ENCODE results near the gene ASPM. TPM values are rescaled to one million over a fixed set of nuclear protein-coding genes. Genes with fewer than 3 reads are reported as not detected.

The ASPM gene
- total RNA-seq, 5 donors from 2014 or later (not counting 1 experiment from before 2014, with no cell fraction given): 0.41 to 0.93 (median 0.44) TPM

DNA sequence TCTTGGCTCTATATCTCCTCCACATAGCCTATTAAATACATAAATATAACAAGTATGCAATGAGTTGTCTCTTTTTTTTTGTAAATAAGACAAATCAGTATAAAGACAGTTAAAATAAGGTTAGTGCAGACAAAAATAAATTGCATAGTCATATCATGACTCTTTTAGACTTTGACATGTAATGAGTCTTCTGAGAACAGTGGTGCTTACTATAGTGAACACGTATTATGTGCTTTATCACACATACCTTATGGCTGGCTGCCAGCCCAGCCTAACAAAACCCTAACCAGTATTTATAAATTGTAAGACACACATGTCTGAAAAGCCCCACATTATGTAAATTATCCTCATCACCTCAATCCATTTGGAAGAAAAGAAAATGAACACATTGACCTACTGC is 50.3 kb downstream of the ASPM start:
- ATAC-seq (replicated peaks in 1 of 4): no peak

DNA sequence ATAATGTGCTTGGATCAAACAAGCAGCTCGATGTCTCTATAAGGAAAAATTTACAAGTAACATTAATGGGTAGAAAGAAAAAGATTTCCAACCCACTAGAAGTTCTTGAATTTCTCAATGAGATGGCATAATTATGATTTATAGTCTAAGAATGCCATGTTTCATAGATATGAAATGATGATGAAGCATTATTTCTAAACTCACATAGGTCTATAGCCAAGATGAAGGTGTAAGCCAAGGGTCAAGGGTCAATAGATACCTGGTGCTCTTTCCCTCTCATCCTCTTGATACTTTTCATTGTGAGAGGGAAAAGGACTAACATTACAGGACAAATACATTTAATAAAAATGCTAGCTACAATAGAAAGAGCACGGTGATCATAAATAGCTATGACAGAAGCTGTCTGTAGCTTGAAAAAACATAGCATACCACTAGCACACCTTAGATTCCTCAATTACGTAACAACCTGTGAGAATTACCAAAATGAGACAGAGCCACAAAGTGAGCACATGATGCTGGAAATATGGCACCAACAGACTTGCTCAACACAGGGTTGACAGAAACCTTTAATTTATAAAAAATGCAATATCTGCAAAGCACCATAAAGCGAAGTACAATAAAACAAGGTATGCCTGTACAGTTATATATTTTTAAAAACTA is 53.1 kb downstream of the ASPM start:
- POLR2A ChIA-PET: no interaction called here
- H3K9me3 Mint-ChIP-seq: no peaks in the 10 kb centered on the region
- ATAC-seq (replicated peaks in 1 of 4) (no peak), DNase-seq (no peak)
- H3K27ac Mint-ChIP-seq: no peak overlapping the region
- H3K4me3 Mint-ChIP-seq: no peak overlapping the region
- no peaks in the 10 kb centered on the region for H3K9me3 ChIP-seq
- H3K27me3 ChIP-seq (replicated peaks in 1 of 2; ENCODE audit: control insufficient read depth in 2 of 2, extremely low read depth in 1 of 2, insufficient read depth in 2 of 2, low read length in 1 of 2): no peaks in the 10 kb centered on the region
- H3K36me3 Mint-ChIP-seq: no peaks in the 10 kb centered on the region
- H3K4me3 ChIP-seq (ENCODE audit: control insufficient read depth in 1 of 2, extremely low read depth in 1 of 2, low read length in 1 of 2): no peak overlapping the region
- no peak overlapping the region for H3K27ac ChIP-seq (ENCODE audit: low read length)
- H3K27me3 Mint-ChIP-seq: no peaks in the 10 kb centered on the region
- H3K4me1 ChIP-seq (ENCODE audit: control insufficient read depth in 1 of 2, extremely low read depth in 1 of 2, insufficient read depth in 2 of 2, low read length in 2 of 2): no peaks in the 10 kb centered on the region
- no peaks in the 10 kb centered on the region for H3K4me1 Mint-ChIP-seq
- no peaks in the 10 kb centered on the region for H3K36me3 ChIP-seq (ENCODE audit: control insufficient read depth in 2 of 2, extremely low read depth in 1 of 2, insufficient read depth in 1 of 2, low read length in 1 of 2)
- WGBS (ENCODE audit: insufficient coverage): 90% methylated on average over 2 of the region's 4 CpGs
- CTCF ChIA-PET: no interaction called here

More for the DNA sequence above, 50.3 kb downstream of the ASPM start:
- Histone ChIP-seq H3K4me3 (ENCODE audit: control insufficient read depth in 1 of 2, extremely low read depth in 1 of 2, low read length in 1 of 2) (no peak overlapping the region), H3K36me3 (ENCODE audit: control insufficient read depth in 2 of 2, extremely low read depth in 1 of 2, insufficient read depth in 1 of 2, low read length in 1 of 2) (no peaks in the 10 kb centered on the region), H3K27me3 (replicated peaks in 1 of 2; ENCODE audit: control insufficient read depth in 2 of 2, extremely low read depth in 1 of 2, insufficient read depth in 2 of 2, low read length in 1 of 2) (no peaks in the 10 kb centered on the region), H3K9me3 (no peaks in the 10 kb centered on the region), H3K27ac (ENCODE audit: low read length) (no peak overlapping the region), H3K4me1 (ENCODE audit: control insufficient read depth in 1 of 2, extremely low read depth in 1 of 2, insufficient read depth in 2 of 2, low read length in 2 of 2) (peaks cover 0 to 8% of the 10 kb centered on the region in 2 experiments)
- H3K27me3 Mint-ChIP-seq: no peaks in the 10 kb centered on the region
- DNase-seq: no peak
- H3K9me3 Mint-ChIP-seq: no peaks in the 10 kb centered on the region
- POLR2A ChIA-PET: no interaction called here
- WGBS (ENCODE audit: insufficient coverage): no CpG with 5 or more reads among the region's 1 CpG
- peaks cover 9 to 18% (median 10%) of the 10 kb centered on the region in 3 donors for H3K4me1 Mint-ChIP-seq
- CTCF ChIA-PET: interaction anchor here in 1 of 2 donors (0.6 kb wide), 2 partner anchors 36 to 146 kb away, joined by 3 to 10 read pairs; no protein-coding TSS in a partner anchor
- H3K4me3 Mint-ChIP-seq: no peak overlapping the region
- H3K36me3 Mint-ChIP-seq: no peaks in the 10 kb centered on the region
- H3K27ac Mint-ChIP-seq: no peak overlapping the region

DNA sequence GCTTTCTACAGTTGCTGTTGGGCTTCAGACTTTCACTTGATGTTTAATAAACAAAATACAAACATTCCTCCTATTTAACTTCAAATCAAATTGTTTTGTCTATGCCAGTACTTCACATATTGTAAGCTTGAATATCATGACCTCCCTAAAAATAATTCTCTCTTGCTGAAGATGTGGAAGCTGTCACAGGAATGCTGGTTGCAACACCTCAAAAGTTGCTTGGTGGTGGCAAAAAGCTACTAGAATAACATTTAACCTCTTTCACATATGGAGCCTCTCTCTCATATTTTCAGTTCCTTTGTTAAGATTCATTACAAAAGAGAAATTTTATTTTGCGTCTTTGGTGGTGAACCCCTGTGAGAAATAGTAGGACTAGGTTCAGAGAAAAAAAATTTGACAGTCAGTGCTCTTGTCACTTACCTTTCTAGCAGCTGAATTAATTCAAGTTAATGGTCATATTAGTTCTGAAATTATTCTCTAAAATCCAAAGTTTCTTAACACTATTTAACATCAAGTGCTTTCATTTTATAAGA is 53.9 kb downstream of the ASPM start:
- Mint-ChIP-seq H3K4me3 (no peak overlapping the region), H3K9me3 (no peaks in the 10 kb centered on the region), H3K36me3 (no peaks in the 10 kb centered on the region), H3K27me3 (no peaks in the 10 kb centered on the region), H3K27ac (no peak overlapping the region), H3K4me1 (no peaks in the 10 kb centered on the region)
- H3K27me3 ChIP-seq (replicated peaks in 1 of 2; ENCODE audit: control insufficient read depth in 2 of 2, extremely low read depth in 1 of 2, insufficient read depth in 2 of 2, low read length in 1 of 2): no peaks in the 10 kb centered on the region
- ATAC-seq (replicated peaks in 1 of 4) (no peak), DNase-seq (no peak)
- H3K4me1 ChIP-seq (ENCODE audit: control insufficient read depth in 1 of 2, extremely low read depth in 1 of 2, insufficient read depth in 2 of 2, low read length in 2 of 2): no peaks in the 10 kb centered on the region
- ChIA-PET CTCF (interaction anchor here in 1 of 2 donors (0.6 kb wide), 1 partner anchor 427 kb away, joined by 5 read pairs; no protein-coding TSS in a partner anchor), POLR2A (no interaction called here)
- H3K27ac ChIP-seq (ENCODE audit: low read length): no peak overlapping the region
- no peak overlapping the region for H3K4me3 ChIP-seq (ENCODE audit: control insufficient read depth in 1 of 2, extremely low read depth in 1 of 2, low read length in 1 of 2)
- H3K36me3 ChIP-seq (ENCODE audit: control insufficient read depth in 2 of 2, extremely low read depth in 1 of 2, insufficient read depth in 1 of 2, low read length in 1 of 2): no peaks in the 10 kb centered on the region
- WGBS (ENCODE audit: insufficient coverage): no CpG with 5 or more reads among the region's 1 CpG
- H3K9me3 ChIP-seq: no peaks in the 10 kb centered on the region

DNA sequence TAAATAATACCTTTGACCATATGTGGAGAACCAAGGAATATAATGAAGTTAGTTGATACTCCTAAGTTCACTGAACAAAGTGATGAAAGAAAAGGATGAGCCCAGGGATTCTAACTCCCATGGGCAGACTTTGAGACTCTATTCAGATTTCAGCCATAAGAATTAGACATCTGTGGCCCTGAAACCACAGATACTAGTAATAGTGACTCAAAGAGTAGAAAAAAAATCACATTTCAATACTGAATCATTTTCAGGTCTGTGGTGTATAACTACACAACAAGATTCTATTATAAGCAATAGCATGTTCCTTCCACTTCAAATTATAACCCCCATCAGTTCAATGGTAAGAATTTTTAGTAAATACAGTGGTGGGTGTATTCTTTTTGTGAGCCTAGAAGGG is 63.0 kb downstream of the ASPM start:
- CTCF ChIA-PET: no interaction called here
- H3K27me3 Mint-ChIP-seq: no peaks in the 10 kb centered on the region
- Histone ChIP-seq H3K27ac (ENCODE audit: low read length) (no peak overlapping the region), H3K36me3 (ENCODE audit: control insufficient read depth in 2 of 2, extremely low read depth in 1 of 2, insufficient read depth in 1 of 2, low read length in 1 of 2) (no peaks in the 10 kb centered on the region), H3K9me3 (no peaks in the 10 kb centered on the region), H3K4me3 (ENCODE audit: control insufficient read depth in 1 of 2, extremely low read depth in 1 of 2, low read length in 1 of 2) (no peak overlapping the region), H3K27me3 (replicated peaks in 1 of 2; ENCODE audit: control insufficient read depth in 2 of 2, extremely low read depth in 1 of 2, insufficient read depth in 2 of 2, low read length in 1 of 2) (no peaks in the 10 kb centered on the region), H3K4me1 (ENCODE audit: control insufficient read depth in 1 of 2, extremely low read depth in 1 of 2, insufficient read depth in 2 of 2, low read length in 2 of 2) (no peaks in the 10 kb centered on the region)
- no peak overlapping the region for H3K27ac Mint-ChIP-seq
- no peaks in the 10 kb centered on the region for H3K4me1 Mint-ChIP-seq
- no peak for ATAC-seq (replicated peaks in 1 of 4)
- H3K9me3 Mint-ChIP-seq: peaks cover 7 to 19% (median 7%) of the 10 kb centered on the region in 3 donors
- no peak for DNase-seq
- peaks cover 3% of the 10 kb centered on the region for H3K36me3 Mint-ChIP-seq
- H3K4me3 Mint-ChIP-seq: no peak overlapping the region
- POLR2A ChIA-PET: no interaction called here

DNA sequence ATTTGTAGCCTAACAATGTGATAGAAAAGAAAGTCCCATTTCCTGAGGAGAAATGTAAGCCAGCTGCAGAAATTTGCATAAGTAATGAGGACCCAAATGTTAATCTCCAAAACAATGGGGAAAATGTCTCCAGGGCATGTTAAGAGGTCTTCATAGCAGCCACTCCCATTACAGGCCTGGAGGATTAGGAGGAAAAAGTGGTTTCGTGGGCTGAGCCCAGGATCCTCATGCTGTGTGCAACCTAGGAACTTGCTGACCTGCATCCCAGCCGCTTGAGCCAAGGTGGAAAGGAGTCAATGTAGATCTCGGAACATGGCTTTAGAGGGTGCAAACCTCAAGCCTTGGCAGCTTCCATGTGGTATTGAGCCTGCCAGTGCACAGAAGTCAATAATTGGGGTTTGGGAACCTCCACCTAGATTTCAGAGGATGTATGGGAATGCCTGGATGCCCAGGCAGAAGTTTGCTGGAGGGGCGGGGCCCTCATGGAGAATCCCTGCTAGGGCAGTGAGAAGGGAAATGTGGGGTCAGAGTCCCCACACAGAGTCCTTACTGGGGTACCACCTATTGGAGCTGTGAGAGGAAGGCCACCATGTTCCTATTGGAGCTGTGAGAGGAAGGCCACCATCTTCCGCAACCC is 65.2 kb downstream of the ASPM start:
- no peak overlapping the region for H3K4me3 ChIP-seq (ENCODE audit: control insufficient read depth in 1 of 2, extremely low read depth in 1 of 2, low read length in 1 of 2)
- H3K9me3 ChIP-seq: no peaks in the 10 kb centered on the region
- ChIA-PET POLR2A (no interaction called here), CTCF (no interaction called here)
- 100% methylated on average over 2 of the region's 5 CpGs for WGBS (ENCODE audit: insufficient coverage)
- DNase-seq (no peak), ATAC-seq (replicated peaks in 1 of 4) (no peak)
- no peaks in the 10 kb centered on the region for H3K27me3 ChIP-seq (replicated peaks in 1 of 2; ENCODE audit: control insufficient read depth in 2 of 2, extremely low read depth in 1 of 2, insufficient read depth in 2 of 2, low read length in 1 of 2)
- peaks cover 7 to 19% (median 7%) of the 10 kb centered on the region in 3 donors for H3K9me3 Mint-ChIP-seq
- H3K36me3 Mint-ChIP-seq: peaks cover 3% of the 10 kb centered on the region
- H3K27me3 Mint-ChIP-seq: no peaks in the 10 kb centered on the region
- H3K27ac ChIP-seq (ENCODE audit: low read length): no peak overlapping the region
- no peaks in the 10 kb centered on the region for H3K36me3 ChIP-seq (ENCODE audit: control insufficient read depth in 2 of 2, extremely low read depth in 1 of 2, insufficient read depth in 1 of 2, low read length in 1 of 2)
- no peak overlapping the region for H3K4me3 Mint-ChIP-seq
- H3K27ac Mint-ChIP-seq: no peak overlapping the region
- H3K4me1 Mint-ChIP-seq: no peaks in the 10 kb centered on the region
- H3K4me1 ChIP-seq (ENCODE audit: control insufficient read depth in 1 of 2, extremely low read depth in 1 of 2, insufficient read depth in 2 of 2, low read length in 2 of 2): no peaks in the 10 kb centered on the region

DNA sequence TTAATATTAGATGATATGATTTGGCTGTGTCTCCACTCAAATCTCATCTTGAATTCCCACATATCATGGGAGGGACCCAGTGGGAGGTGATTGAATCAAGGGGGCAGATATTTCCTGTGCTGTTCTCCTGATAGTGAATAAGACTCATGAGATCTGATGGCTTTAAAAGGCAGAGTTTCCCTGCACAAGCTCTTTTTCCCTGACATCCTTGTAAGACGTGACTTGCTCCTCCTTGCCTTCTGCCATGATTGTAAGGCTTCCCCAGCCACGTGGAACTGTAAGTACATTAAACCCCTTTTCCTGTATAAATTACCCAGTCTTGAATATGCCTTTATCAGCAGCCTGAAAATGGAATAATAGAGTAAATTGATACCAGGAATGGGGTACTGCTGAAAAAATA is 66.1 kb downstream of the ASPM start:
- peaks cover 7 to 22% (median 7%) of the 10 kb centered on the region in 3 donors for H3K9me3 Mint-ChIP-seq
- ChIA-PET CTCF (no interaction called here), POLR2A (no interaction called here)
- no peaks in the 10 kb centered on the region for H3K4me1 ChIP-seq (ENCODE audit: control insufficient read depth in 1 of 2, extremely low read depth in 1 of 2, insufficient read depth in 2 of 2, low read length in 2 of 2)
- no CpG with 5 or more reads among the region's 2 CpGs for WGBS (ENCODE audit: insufficient coverage)
- no peak overlapping the region for H3K27ac Mint-ChIP-seq
- no peak overlapping the region for H3K4me3 Mint-ChIP-seq
- no peaks in the 10 kb centered on the region for H3K9me3 ChIP-seq
- no peak for ATAC-seq (replicated peaks in 1 of 4)
- DNase-seq: no peak
- peaks cover 3% of the 10 kb centered on the region for H3K36me3 Mint-ChIP-seq
- no peak overlapping the region for H3K27ac ChIP-seq (ENCODE audit: low read length)
- H3K4me1 Mint-ChIP-seq: no peaks in the 10 kb centered on the region
- H3K27me3 Mint-ChIP-seq: no peaks in the 10 kb centered on the region
- no peaks in the 10 kb centered on the region for H3K36me3 ChIP-seq (ENCODE audit: control insufficient read depth in 2 of 2, extremely low read depth in 1 of 2, insufficient read depth in 1 of 2, low read length in 1 of 2)
- H3K4me3 ChIP-seq (ENCODE audit: control insufficient read depth in 1 of 2, extremely low read depth in 1 of 2, low read length in 1 of 2): no peak overlapping the region
- no peaks in the 10 kb centered on the region for H3K27me3 ChIP-seq (replicated peaks in 1 of 2; ENCODE audit: control insufficient read depth in 2 of 2, extremely low read depth in 1 of 2, insufficient read depth in 2 of 2, low read length in 1 of 2)

Data from T-cell (primary cell).